ENCODE measurements around the gene TRIP4.
"Not testable (repeated sequence)": the region's sequence is repeated elsewhere in the genome, so short reads cannot be mapped to it uniquely, and the experiment has no call there.

Gene TRIP4

GRCh38 chr15:64387562-64388168 is at the start of gene TRIP4:
Gene TRIP4 (plus strand): TSS chr15:64387836. CDS start chr15:64387864, 28 bp downstream.
- DNase-seq (ENCODE audit: low read depth) = peak; percentile 99

- DNase-seq (ENCODE audit: low read depth) = no peak
Measured at GRCh38 chr15:64340355-64340754, 47.3 kb upstream of the TRIP4 start.

GRCh38 chr15:64341961-64342360 is 45.7 kb upstream of the TRIP4 start:
- no peak for DNase-seq (ENCODE audit: low read depth)

GRCh38 chr15:64343222-64343621 is 44.4 kb upstream of the TRIP4 start:
- DNase-seq (ENCODE audit: low read depth) = no peak

GRCh38 chr15:64343841-64344240 is 43.8 kb upstream of the TRIP4 start:
- peak; percentile 48 for DNase-seq (ENCODE audit: low read depth)

DNA sequence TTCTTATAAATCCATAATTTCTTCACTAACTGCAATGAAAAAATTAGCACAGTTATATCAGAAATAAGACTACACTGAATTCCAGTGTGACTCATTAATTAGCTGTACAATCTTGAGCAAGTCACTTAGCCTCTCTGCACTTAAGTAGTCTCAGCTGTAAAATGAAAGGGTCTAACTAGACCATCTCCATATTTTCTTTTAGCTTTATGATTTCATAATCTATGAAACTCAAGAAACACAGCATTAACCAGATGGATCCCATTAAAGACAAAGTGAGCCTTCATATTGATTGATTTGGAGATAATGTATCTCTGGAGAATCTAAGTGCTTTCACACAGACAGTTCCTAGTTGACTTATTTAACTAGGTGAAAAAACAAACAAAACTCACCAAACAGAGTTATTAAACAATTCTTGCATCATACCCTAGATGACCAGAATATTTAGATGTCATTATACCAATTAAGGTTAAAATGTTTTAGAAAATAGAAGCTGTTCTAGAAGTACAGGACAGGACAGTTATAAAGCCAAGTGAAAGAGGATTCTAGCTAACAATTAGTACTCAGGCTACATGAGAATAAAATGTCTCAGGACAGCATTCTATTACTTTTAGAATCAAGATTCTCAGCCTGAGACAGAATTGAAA is 42.9 kb upstream of the TRIP4 start:
- peak; percentile 27 for DNase-seq (ENCODE audit: low read depth)

GRCh38 chr15:64346242-64346641 is 41.4 kb upstream of the TRIP4 start:
- DNase-seq (ENCODE audit: low read depth) = not testable (repeated sequence)

- DNase-seq (ENCODE audit: low read depth) = no peak
Measured at GRCh38 chr15:64348455-64348854, 39.2 kb upstream of the TRIP4 start.

DNA sequence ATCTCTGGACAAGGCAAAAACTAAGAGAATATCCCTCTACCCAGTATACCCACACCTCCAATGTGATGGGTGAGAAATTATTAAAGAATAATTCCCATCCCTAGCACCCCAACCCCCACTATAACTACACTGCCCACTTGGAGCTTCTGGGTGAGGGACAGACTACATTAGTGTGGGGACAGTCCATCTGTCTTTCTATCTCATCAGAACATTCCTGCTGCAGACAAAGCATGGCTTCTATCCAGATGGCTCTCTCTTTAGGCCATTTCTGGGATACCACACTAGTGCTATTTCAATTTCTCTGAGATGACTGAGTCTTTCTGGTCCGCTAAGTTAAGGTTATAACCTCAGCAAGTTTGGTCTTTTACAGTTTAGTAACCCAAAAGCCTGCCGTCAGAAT is 38.3 kb upstream of the TRIP4 start:
- no peak for DNase-seq (ENCODE audit: low read depth)

DNA sequence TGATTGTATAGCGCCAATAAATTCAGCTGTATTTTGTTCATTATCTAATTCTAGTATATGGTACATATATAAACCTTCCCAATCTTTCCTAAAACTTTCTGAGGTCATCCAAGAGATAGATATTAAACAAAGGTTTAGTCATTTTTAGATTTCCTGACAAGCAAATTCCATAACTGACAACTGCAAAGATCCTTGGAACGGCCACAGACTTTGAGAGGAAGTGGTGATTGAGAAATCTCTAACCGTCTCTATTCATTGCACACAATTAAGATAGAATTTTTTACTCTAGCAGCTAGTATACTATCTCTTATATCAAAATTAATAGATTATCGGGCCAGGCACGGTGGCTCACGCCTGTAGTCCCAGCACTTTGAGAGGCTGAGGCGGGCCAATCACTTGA is 36.4 kb upstream of the TRIP4 start:
- DNase-seq (ENCODE audit: low read depth) = peak; percentile 38

- no peak for DNase-seq (ENCODE audit: low read depth)
Measured at GRCh38 chr15:64354688-64355344, 32.8 kb upstream of the TRIP4 start.

- no peak for DNase-seq (ENCODE audit: low read depth)
Measured at GRCh38 chr15:64355348-64355943, 32.2 kb upstream of the TRIP4 start.

GRCh38 chr15:64355944-64356709 is 31.5 kb upstream of the TRIP4 start, which contains the start of gene CSNK1G1:
Gene CSNK1G1 (minus strand): TSS chr15:64356173. CDS start chr15:64300499, 55,674 bp downstream.
- peak; percentile 98 for DNase-seq (ENCODE audit: low read depth)

DNA sequence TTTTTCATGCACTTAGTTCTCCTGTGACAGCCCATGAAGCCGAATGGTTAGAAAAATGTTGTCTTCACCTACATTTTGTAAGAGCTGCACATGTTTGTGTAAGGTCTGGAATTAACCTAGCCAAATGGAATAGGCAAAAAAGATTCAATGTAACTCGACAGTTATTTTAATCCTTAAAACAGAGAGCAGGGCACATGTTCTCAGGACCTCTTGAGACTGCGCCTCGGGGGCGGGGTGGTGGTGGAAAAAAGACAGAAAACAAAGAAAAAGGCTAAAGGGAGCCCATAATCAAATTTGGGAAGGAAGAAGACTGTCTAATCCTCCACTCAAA is 31.0 kb upstream of the TRIP4 start:
- no peak for DNase-seq (ENCODE audit: low read depth)

GRCh38 chr15:64361259-64361658 is 26.4 kb upstream of the TRIP4 start:
- DNase-seq (ENCODE audit: low read depth) = no peak

- no peak for DNase-seq (ENCODE audit: low read depth)
Measured at GRCh38 chr15:64369078-64369607, 18.5 kb upstream of the TRIP4 start.

DNA sequence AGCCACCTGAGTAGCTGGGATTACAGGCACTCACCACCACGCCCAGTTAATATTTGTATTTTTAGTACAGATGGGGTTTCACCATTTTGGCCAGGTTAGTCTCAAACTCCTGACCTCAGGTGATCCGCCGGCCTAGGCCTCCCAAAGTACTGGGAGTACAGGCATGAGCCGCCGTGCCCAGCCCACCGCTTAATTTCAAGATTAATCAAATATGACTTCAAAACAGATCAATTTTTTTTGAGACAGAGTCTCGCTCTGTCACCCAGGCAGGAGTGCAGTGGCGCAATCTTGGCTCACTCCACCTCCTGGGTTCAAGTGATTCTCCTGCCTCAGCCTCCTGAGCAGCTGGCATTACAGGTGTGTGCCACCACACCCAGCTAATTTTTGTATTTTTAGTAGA is 16.3 kb upstream of the TRIP4 start:
- not testable (repeated sequence) for DNase-seq (ENCODE audit: low read depth)

- DNase-seq (ENCODE audit: low read depth) = no peak
Measured at GRCh38 chr15:64373360-64373759, 14.3 kb upstream of the TRIP4 start.

DNA sequence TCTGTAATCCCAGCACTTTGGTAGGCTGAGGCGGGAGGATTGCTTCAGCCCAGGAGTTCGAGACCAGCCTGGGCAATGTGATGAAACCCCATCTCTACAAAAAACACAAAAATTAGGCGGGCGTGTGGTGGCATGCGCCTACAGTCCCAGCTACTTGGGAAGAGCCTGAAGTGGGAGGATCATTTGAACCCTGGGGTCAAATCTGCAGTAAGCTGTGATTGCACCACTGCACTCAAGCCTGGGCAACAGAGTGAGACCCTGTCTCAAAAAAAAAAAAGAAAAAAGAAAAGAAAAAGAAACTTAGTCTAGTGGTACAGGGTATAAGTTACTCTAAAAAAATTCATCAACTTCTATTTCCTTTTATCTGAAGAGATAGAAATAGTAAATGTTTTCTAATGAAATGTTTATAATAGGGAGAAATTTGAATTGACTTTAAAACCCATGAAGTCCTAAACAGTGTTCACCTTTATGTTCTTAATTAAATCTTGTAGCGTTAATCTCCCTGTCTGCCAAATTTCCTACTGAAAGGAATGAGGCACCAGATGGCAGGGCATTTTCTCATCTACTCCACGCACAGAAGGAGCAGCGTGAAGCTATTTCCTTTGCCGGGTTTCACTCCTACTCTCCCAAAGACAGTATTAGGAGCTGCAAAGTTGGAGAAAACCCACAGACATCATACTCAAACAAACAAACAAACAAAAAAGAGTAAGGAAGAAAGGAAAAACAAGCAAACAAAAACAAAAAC is 8.2 kb upstream of the TRIP4 start:
- DNase-seq (ENCODE audit: low read depth) = no peak

DNA sequence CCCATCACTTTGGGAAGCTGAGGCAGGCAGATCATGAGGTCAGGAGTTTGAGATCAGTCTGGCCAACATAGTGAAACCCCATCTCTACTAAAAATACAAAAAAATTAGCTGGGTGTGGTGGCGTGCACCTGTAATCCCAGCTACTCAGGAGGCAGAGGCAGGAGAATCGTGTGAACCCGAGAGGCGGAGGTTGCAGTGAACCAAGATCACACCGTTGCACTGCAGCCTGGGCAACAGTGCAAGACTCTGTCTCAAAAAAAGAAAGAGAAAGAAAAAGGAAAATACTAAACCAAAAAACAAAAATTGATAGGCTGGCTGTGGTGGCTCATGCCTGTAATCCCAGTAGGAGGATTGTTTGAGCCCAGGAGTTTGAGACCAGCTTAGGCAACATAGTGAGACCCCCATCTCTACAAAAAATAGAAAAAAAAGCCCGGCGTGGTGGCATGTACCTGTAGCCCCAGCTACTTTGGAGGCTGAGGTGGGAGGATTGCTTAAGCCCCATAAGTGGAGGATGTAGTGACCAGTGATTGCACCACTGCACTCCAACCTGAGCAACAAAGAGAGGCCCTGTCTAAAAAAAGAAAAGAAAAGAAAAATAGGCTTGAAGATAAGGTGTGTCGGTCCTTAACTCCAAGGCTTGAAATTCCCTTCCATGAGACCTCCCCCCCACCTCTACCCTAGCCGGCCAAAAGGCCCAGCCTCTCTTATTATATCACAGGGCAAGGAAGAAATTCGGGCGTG is 7.3 kb upstream of the TRIP4 start:
- DNase-seq (ENCODE audit: low read depth) = not testable (repeated sequence)
